ENCODE measurements around the gene RANGRF. TPM values are rescaled to one million over a fixed set of nuclear protein-coding genes. Genes with fewer than 3 reads are reported as not detected.

Gene RANGRF
- total RNA-seq, 1 donor from 2014 or later, result 25.6 TPM

GRCh38 chr17:8294361-8294760, 5.9 kb downstream of the RANGRF start:
- no peak for TF ChIP-seq CTCF (IDR thresholded peaks at IDR 0.05; ENCODE audit: borderline replicate concordance)
- Histone ChIP-seq H3K4me3 (peak overlapping the region; percentile 74), H3K27me3 (ENCODE audit: low read depth) (no peaks in the 10 kb centered on the region), H3K4me1 (peaks cover 16% of the 10 kb centered on the region), H3K9me3 (replicated peaks) (no peaks in the 10 kb centered on the region), H3K27ac (replicated peaks) (peak overlapping the region; percentile 94), H3K36me3 (peaks cover 3% of the 10 kb centered on the region)
- DNase-seq, result no peak
- intact Hi-C loops (cut with micrococcal nuclease), result no loop called here

- peaks cover 3% of the 10 kb centered on the region for H3K36me3 ChIP-seq
- no peaks in the 10 kb centered on the region for H3K27me3 ChIP-seq (ENCODE audit: low read depth)
- peak; percentile 3 for TF ChIP-seq CTCF (IDR thresholded peaks at IDR 0.05; ENCODE audit: borderline replicate concordance)
- no peak for DNase-seq
- peak overlapping the region; percentile 74 for H3K4me3 ChIP-seq
- H3K9me3 ChIP-seq (replicated peaks), result no peaks in the 10 kb centered on the region
- H3K4me1 ChIP-seq, result peaks cover 11% of the 10 kb centered on the region
- H3K27ac ChIP-seq (replicated peaks), result peak overlapping the region; percentile 94
- intact Hi-C loops (cut with micrococcal nuclease), result loop anchor here (5.0 kb wide), 1 partner anchor 43 kb away; no protein-coding TSS in a partner anchor
Observed at GRCh38 chr17:8294814-8295316, 6.4 kb downstream of the RANGRF start.

- Histone ChIP-seq H3K27me3 (ENCODE audit: low read depth) (no peaks in the 10 kb centered on the region), H3K9me3 (replicated peaks) (no peaks in the 10 kb centered on the region), H3K4me3 (no peak overlapping the region), H3K27ac (replicated peaks) (no peak overlapping the region), H3K36me3 (no peaks in the 10 kb centered on the region), H3K4me1 (peaks cover 3% of the 10 kb centered on the region)
- intact Hi-C loops (cut with micrococcal nuclease), result no loop called here
- TF ChIP-seq CTCF (IDR thresholded peaks at IDR 0.05; ENCODE audit: borderline replicate concordance), result no peak
- DNase-seq, result no peak
Observed at GRCh38 chr17:8300226-8300625, 11.8 kb downstream of the RANGRF start.

- Histone ChIP-seq H3K27ac (replicated peaks) (no peak overlapping the region), H3K27me3 (ENCODE audit: low read depth) (no peaks in the 10 kb centered on the region), H3K9me3 (replicated peaks) (no peaks in the 10 kb centered on the region), H3K36me3 (no peaks in the 10 kb centered on the region), H3K4me1 (peaks cover 3% of the 10 kb centered on the region), H3K4me3 (no peak overlapping the region)
- intact Hi-C loops (cut with micrococcal nuclease), result no loop called here
- peak; percentile 88 for TF ChIP-seq CTCF (IDR thresholded peaks at IDR 0.05; ENCODE audit: borderline replicate concordance)
- DNase-seq, result peak; percentile 39
Observed at GRCh38 chr17:8300627-8301242, 12.3 kb downstream of the RANGRF start.

- DNase-seq, result peak; percentile 46
- H3K4me3 ChIP-seq, result peak overlapping the region; percentile 68
- H3K27ac ChIP-seq (replicated peaks), result peak overlapping the region; percentile 95
- no peak for TF ChIP-seq CTCF (IDR thresholded peaks at IDR 0.05; ENCODE audit: borderline replicate concordance)
- no peaks in the 10 kb centered on the region for H3K36me3 ChIP-seq
- no peaks in the 10 kb centered on the region for H3K9me3 ChIP-seq (replicated peaks)
- peaks cover 44% of the 10 kb centered on the region for H3K27me3 ChIP-seq (ENCODE audit: low read depth)
- intact Hi-C loops (cut with micrococcal nuclease), result loop anchor here (10.0 kb wide), 1 partner anchor 54 kb away; no protein-coding TSS in a partner anchor
- H3K4me1 ChIP-seq, result peaks cover 41% of the 10 kb centered on the region
Observed at GRCh38 chr17:8310601-8311123, 22.2 kb downstream of the RANGRF start.
